ENCODE measurements around the gene ALKBH2. TPM values are rescaled to one million over a fixed set of nuclear protein-coding genes. Genes with fewer than 3 reads are reported as not detected.
"Not testable (repeated sequence)": the region's sequence is repeated elsewhere in the genome, so short reads cannot be mapped to it uniquely, and the experiment has no call there.

Gene ALKBH2
- total RNA-seq, 1 donor = 22.4 TPM

GRCh38 chr12:109058773-109059172, 34.5 kb downstream of the ALKBH2 start:
- H3K36me3 ChIP-seq (ENCODE audit: insufficient read depth, low read length) = peaks cover 9% of the 10 kb centered on the region
- H2AFZ ChIP-seq (ENCODE audit: low read length) = no peak overlapping the region
- DNase-seq (ENCODE audit: insufficient read length, low spot score, missing footprints) = no peak
- no peak overlapping the region for H3K4me2 ChIP-seq (ENCODE audit: insufficient read depth, low read length)
- no peaks in the 10 kb centered on the region for H3K9me3 ChIP-seq (ENCODE audit: low read depth, low read length)
- no peak for TF ChIP-seq CTCF (IDR thresholded peaks at IDR 0.05; ENCODE audit: extremely low read depth, low read depth, low read length)
- no peak overlapping the region for H3K27ac ChIP-seq (ENCODE audit: low read depth, low read length)
- no peaks in the 10 kb centered on the region for H4K20me1 ChIP-seq (ENCODE audit: insufficient read depth, low read length)
- H3K79me2 ChIP-seq (ENCODE audit: insufficient read depth, low read length) = peaks cover 6% of the 10 kb centered on the region
- H3K4me1 ChIP-seq (ENCODE audit: insufficient read depth, low read length) = peaks cover under 1% of the 10 kb centered on the region
- no peak overlapping the region for H3K4me3 ChIP-seq (ENCODE audit: insufficient read depth, low read length)
- no peaks in the 10 kb centered on the region for H3K27me3 ChIP-seq (ENCODE audit: insufficient read depth, low read length)

DNA sequence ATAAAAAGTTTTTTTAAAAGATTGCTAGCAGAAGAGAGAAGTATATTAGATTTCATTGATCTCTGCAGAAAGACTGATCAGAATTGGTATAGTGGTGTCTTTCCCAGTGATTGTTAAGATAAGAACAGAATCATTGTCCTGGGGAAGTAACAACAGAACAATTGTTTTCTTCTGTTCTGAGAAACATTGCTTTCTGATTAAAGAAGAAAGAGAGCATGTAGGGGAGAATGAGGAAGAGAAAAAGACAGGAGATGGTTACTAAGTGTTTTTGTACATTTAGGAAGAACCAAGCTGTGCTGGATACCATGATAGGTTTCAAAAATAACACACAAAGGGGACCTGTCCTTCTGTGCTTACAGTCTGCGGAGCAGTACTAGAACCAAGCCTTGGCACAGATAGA, 35.9 kb downstream of the ALKBH2 start:
- H2AFZ ChIP-seq (ENCODE audit: low read length) = no peak overlapping the region
- peaks cover 9% of the 10 kb centered on the region for H3K36me3 ChIP-seq (ENCODE audit: insufficient read depth, low read length)
- no peaks in the 10 kb centered on the region for H3K9me3 ChIP-seq (ENCODE audit: low read depth, low read length)
- no peaks in the 10 kb centered on the region for H4K20me1 ChIP-seq (ENCODE audit: insufficient read depth, low read length)
- DNase-seq (ENCODE audit: insufficient read length, low spot score, missing footprints) = no peak
- TF ChIP-seq CTCF (IDR thresholded peaks at IDR 0.05; ENCODE audit: extremely low read depth, low read depth, low read length) = no peak
- H3K4me2 ChIP-seq (ENCODE audit: insufficient read depth, low read length) = no peak overlapping the region
- peaks cover 7% of the 10 kb centered on the region for H3K4me1 ChIP-seq (ENCODE audit: insufficient read depth, low read length)
- H3K79me2 ChIP-seq (ENCODE audit: insufficient read depth, low read length) = peaks cover 19% of the 10 kb centered on the region
- H3K4me3 ChIP-seq (ENCODE audit: insufficient read depth, low read length) = no peak overlapping the region
- no peak overlapping the region for H3K27ac ChIP-seq (ENCODE audit: low read depth, low read length)
- H3K27me3 ChIP-seq (ENCODE audit: insufficient read depth, low read length) = no peaks in the 10 kb centered on the region

GRCh38 chr12:109056891-109057290, 36.4 kb downstream of the ALKBH2 start:
- Histone ChIP-seq H3K9me3 (ENCODE audit: low read depth, low read length) (no peaks in the 10 kb centered on the region), H3K27ac (ENCODE audit: low read depth, low read length) (no peak overlapping the region), H3K27me3 (ENCODE audit: insufficient read depth, low read length) (no peaks in the 10 kb centered on the region), H3K4me1 (ENCODE audit: insufficient read depth, low read length) (peaks cover 7% of the 10 kb centered on the region), H3K36me3 (ENCODE audit: insufficient read depth, low read length) (peaks cover 9% of the 10 kb centered on the region), H2AFZ (ENCODE audit: low read length) (no peak overlapping the region), H4K20me1 (ENCODE audit: insufficient read depth, low read length) (no peaks in the 10 kb centered on the region), H3K4me3 (ENCODE audit: insufficient read depth, low read length) (no peak overlapping the region), H3K79me2 (ENCODE audit: insufficient read depth, low read length) (peaks cover 19% of the 10 kb centered on the region), H3K4me2 (ENCODE audit: insufficient read depth, low read length) (no peak overlapping the region)
- no peak for TF ChIP-seq CTCF (IDR thresholded peaks at IDR 0.05; ENCODE audit: extremely low read depth, low read depth, low read length)
- no peak for DNase-seq (ENCODE audit: insufficient read length, low spot score, missing footprints)

DNA sequence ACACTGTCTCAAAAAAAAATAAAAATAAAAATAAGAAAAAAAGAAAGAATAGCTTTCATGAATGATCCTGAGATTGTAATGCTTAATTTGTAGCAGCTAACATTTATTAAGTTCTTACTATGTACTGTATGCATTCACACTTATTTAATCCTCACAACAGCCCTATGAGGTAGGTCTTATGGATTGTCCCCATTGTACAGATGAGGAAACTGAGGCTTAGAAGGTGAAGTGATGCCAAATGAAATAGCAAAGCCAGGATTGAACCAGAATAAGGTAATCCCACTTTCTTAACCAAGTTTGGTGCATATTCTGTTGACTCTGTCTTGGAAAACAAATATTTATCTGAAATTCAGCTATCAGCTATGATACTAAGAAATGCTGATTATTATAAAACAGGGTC, 38.8 kb downstream of the ALKBH2 start:
- no peak overlapping the region for H3K27ac ChIP-seq (ENCODE audit: low read depth, low read length)
- H3K27me3 ChIP-seq (ENCODE audit: insufficient read depth, low read length) = no peaks in the 10 kb centered on the region
- H3K79me2 ChIP-seq (ENCODE audit: insufficient read depth, low read length) = peaks cover 19% of the 10 kb centered on the region
- TF ChIP-seq CTCF (IDR thresholded peaks at IDR 0.05; ENCODE audit: extremely low read depth, low read depth, low read length) = no peak
- H3K4me1 ChIP-seq (ENCODE audit: insufficient read depth, low read length) = peaks cover 7% of the 10 kb centered on the region
- H3K9me3 ChIP-seq (ENCODE audit: low read depth, low read length) = no peaks in the 10 kb centered on the region
- no peak for DNase-seq (ENCODE audit: insufficient read length, low spot score, missing footprints)
- H3K4me3 ChIP-seq (ENCODE audit: insufficient read depth, low read length) = no peak overlapping the region
- no peak overlapping the region for H3K4me2 ChIP-seq (ENCODE audit: insufficient read depth, low read length)
- no peak overlapping the region for H2AFZ ChIP-seq (ENCODE audit: low read length)
- H3K36me3 ChIP-seq (ENCODE audit: insufficient read depth, low read length) = peaks cover 6% of the 10 kb centered on the region
- no peaks in the 10 kb centered on the region for H4K20me1 ChIP-seq (ENCODE audit: insufficient read depth, low read length)

- not testable (repeated sequence) for H3K4me3 ChIP-seq (ENCODE audit: insufficient read depth, low read length); H2AFZ ChIP-seq (ENCODE audit: low read length); H3K4me1 ChIP-seq (ENCODE audit: insufficient read depth, low read length); H3K27ac ChIP-seq (ENCODE audit: low read depth, low read length); H3K9me3 ChIP-seq (ENCODE audit: low read depth, low read length); DNase-seq (ENCODE audit: insufficient read length, low spot score, missing footprints); H4K20me1 ChIP-seq (ENCODE audit: insufficient read depth, low read length); H3K36me3 ChIP-seq (ENCODE audit: insufficient read depth, low read length); H3K27me3 ChIP-seq (ENCODE audit: insufficient read depth, low read length)
- Histone ChIP-seq H3K4me2 (ENCODE audit: insufficient read depth, low read length) (peak overlapping the region; percentile 94), H3K79me2 (ENCODE audit: insufficient read depth, low read length) (peaks cover 19% of the 10 kb centered on the region)
These were observed 39.2 kb downstream of the ALKBH2 start for GRCh38 chr12:109054124-109054513.
